GM18858 (cell line): ENCODE results near the gene CSTF1.

Source experiments
- ATAC-seq: cut with Tn5 transposase; IDR thresholded peaks from one replicate; pipeline ENCODE4 v1.9.1; 2021; ENCODE audit not compliant: unreplicated experiment

The CSTF1 gene

DNA sequence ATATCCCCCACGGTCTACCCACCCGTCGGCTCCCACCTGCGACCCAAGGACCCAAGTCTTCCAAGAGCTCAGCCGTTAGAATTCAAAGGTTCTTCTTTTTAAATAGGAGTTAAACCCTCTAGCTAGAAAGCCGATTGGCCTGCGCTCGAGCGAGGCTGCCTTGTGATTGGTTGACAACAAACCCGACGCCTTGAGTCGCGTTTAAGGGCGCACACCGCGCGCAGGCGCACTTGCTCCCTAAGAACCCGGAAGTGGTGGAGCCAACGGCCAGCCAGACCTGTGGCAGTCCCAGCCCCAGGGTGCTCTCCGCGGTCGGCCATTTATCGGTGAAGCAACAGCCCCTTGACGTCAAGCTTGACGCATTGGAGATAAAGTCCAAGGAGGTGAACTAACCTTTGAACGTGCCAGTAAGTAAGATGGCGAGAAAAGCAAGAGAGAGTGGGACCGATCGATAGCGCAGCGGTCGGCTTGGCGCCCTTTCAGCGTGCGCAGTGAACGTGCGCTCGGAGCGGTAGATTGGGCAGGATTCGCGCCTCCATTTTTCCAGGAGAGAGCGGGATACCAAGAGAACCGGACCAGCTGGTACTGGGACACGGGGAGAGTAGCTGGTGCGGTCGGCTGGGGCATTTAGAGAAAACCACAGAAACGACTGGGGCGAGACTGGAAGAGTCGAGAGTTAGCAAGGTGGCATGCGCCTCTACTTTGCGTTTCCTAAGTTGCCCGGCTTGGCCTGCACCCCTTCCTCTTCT is at the start of gene CSTF1, which contains the start of gene AURKA:
Gene CSTF1 (plus strand): TSS at position 514 of the 749 bp plus-strand sequence. CDS start 2,908 bp downstream, outside the sequence.
Gene AURKA (minus strand): TSS at position 84 of the 749 bp plus-strand sequence. CDS start 4,018 bp downstream, outside the sequence.
- peak; percentile 92 for ATAC-seq

DNA sequence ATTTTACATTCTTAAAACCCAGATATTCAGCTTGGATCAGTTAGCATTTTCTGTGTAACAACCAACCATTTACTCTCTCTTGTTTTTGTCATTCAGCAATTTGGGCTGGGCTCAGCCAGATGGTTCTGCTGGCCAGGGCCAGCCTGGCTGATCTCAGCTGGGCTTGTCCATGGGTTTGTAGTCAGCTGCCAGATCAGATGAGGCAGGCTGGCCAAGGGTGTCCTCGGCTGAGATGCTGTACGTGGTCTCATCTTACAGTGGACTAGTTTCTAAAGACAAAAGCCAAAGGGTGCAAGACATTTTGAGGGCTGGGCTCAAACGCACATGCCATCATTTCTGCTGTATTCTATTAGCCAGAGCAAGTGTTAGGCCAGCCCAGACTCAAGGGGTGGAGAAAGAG is 49.7 kb upstream of the CSTF1 start:
- ATAC-seq = no peak

DNA sequence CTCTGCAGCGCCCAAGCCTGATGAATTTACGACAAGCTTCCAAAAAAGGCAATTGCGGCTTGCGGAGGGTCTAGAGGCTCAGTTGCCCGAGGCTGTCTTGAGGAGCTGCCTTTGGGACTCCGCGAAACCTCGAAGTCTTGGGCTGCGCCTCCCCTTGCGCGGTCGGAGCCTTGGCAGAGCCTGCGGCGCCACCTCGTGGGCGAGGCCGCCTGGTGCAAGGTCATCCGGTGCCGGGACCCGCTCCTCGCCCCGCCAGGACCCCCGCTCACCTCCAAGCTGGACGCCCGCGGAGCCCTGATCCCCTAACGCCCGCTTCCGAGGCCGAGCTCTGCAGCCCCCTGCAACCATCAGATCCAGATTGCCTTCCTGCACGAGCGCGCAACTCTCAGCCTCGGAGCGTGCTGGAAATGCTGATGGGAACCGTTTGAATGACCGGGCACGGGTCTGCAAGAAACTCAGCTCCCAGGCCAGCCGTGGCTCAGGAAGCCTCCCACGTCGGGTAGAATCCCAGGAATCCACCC is 48.5 kb upstream of the CSTF1 start:
- no peak for ATAC-seq

DNA sequence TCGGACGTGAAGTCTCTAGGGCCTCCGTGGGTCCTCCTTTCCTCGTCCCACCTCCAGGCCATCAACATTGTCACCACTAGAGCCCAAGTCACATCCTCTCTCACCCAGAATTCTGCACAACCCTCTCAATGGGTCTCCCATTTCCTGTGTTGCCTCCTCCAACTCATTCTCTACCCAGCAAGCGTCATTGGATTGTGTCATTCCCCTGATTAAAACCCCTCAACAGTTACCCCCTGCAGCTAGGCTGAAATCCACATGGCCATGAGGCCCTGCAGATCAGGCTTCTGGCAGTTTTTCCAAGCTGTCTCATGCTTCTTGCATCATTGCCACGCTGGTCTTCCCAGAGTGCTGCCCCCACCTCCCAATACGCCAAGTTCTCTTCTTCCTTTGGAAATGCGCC is 46.5 kb upstream of the CSTF1 start:
- no peak for ATAC-seq

DNA sequence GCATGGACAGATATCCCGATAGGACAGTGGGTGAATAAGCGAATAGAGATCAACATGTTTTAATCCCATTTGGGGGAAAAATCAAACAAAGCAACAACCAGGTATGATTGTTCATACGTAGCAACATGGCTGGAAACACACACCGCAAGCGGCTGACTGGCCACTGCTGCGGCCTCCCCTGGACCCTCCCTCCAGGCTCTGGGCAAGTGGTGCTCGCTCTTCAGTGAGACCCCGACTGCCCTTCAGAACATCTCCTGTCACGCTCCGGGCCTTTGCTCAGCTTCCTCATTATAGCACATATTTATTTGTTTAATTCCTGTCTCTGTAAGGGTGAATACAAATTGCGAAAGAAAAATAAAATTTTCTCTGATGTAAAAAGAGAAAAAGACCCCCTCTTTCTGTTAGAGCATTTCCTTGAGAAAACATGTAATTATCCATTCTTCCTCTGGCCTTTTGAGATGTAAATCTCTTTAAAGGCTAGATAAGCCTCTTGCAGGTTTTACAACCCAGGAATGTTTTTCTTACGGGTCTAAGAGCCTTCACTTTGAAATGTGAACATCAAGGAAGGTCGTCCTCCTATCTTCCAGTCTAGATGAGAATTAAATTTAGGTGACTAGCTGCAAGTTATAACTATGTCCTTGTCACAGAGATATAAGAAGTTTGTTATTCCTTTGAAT is 44.7 kb upstream of the CSTF1 start:
- no peak for ATAC-seq

DNA sequence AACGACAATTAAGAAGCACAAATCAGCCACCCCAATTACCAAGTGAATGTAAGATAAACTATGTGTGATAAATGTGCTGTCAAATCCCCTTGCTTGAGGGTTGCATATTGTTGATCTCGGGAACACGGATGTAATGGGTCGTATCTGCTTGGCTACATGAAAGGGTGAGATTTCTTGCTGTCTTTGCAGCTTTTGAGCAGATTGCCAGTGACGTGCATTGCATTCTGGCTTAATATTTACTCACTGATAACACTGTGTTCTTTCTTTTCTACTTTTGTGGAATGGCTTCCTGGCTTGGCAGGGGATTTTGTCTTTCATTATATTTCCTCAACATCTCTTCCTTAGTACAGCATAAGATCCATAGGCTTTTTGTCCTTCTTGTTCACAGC is 44.1 kb upstream of the CSTF1 start:
- ATAC-seq = no peak

DNA sequence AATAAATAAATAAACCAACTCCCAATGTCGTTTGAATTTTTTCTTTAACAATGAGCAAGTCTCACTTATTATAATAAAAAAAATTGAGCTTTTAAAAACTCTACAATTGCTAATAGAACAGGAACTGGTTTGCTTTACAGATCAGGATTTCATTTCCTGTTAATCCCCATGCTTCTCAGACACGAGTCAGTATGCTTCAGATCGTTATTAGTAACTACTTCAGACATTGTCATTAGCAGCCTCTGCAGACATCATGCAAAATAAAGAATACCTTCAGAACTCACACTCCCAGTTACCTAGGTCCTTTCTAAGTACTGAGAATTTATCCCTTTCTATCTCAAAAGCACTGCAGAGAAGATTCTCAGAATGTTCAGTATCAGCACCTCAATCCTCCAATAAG is 43.7 kb upstream of the CSTF1 start:
- ATAC-seq = no peak

DNA sequence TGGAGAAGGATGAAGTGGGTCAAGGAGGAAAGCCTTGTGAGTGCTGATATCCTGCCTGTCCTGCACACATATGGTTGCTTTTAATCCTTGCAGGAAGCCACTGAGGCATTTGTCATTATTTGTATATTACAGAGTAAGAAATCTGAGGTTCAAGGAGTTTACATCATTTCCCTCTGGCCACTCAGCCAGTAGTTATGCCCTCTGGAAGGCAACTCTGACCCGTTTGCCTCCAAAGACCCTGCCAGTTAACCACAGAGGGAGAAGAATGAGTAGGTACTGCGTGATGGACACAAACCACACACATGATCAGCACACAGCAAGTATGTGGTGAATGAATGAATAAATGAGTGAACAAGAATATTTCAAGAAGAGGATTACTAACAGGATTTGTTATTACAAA is 41.6 kb upstream of the CSTF1 start:
- ATAC-seq = no peak

DNA sequence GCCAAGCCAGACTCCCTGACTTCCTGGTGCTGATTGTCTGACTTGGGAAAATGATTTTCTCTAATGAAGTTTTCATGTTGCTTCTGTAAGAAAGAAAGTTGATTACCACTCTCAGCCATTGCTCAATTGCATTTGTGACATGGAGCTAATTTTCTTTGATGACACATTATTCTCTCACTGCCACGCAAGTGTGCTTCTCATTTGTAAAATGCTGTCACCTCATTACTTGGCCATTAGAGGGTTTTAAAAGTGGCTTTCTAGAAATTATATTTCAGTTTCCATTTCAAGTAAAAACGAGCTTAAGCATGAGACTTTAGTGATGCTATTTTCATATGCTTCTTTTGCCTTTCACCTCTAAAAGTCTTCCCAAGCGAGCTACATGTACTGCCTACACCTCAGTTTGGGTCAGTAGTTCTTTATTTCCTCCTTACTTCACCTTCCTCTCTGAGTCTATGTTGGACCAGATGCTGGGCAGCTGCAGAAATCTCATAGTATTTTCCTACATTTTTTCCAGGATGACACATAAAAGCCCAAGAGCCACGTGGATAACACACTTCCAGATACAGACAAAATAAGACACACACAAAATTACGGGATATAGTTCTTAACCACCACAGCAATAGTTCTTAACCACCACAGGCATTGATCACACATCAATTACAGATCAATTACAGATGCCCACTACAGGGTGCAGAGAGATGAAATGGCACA is 39.9 kb upstream of the CSTF1 start:
- ATAC-seq = no peak

DNA sequence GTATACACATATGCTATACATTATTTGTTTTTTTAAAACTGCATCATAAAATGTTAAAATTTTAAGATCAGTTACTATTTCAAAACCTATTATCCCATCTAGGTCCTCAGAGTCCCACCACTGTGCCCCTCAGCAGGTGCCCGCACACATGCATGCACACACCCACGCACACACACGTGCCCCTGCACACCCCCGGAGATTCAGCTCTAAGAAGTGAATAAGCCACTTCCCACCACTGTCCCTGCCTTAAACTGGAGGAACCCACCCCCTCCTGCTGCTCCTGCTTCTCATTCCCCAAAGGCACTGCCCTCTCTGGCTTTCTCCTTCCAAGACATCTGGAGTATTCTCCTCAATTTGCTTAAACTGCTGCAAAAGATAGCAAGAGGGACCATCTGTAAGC is 39.1 kb upstream of the CSTF1 start:
- no peak for ATAC-seq

DNA sequence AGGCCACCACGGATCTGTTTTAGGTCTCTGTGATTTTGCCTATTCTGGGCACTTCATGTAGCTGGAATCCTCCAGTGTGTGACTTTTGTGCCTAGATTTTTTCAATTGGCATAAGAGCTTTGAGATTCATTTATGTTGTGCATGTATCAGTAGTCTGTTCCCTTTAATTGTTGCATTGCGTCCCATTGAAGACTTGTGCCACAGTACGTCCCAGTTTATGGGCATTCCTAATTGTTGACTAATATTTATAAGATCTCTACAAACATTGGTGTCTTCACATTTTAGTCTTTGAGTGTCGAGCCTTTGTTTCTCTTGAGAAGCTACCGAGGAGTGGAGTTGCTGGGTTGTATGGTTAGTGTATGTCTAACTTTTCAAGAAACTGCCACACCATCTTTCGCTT is 34.4 kb upstream of the CSTF1 start:
- no peak for ATAC-seq

DNA sequence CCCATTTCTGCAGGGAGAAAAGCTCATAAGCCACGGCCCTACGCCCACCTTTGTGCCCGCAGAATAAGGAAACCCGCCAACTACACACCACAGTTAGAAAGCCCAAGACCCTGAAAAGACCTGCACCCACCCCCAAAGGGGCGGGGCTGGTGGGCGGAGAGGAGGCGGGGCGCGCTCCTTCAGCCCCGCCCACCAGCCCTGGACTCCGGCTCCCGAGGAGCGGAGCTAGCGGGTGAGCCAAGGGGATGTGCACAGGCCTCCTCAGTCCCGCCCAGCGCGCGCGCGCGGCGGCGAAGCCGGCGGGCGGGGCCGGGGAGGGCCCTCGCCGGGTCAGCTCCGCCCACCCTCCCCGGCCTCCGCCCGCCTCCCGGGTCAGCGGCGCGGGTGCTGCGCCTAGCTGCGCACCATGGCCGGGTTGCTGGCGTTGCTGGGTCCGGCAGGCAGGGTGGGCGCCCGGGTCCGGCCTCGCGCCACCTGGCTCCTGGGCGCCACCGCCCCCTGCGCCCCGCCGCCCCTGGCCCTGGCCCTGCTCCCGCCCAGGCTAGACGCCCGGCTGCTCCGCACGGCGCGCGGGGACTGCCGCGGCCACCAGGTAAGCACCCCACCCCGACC is 33.7 kb upstream of the CSTF1 start, which contains the start of gene FAM210B:
Gene FAM210B (plus strand): TSS at position 375 of the 612 bp plus-strand sequence. CDS start 32 bp downstream, at position 407.
- ATAC-seq = peak; percentile 97

DNA sequence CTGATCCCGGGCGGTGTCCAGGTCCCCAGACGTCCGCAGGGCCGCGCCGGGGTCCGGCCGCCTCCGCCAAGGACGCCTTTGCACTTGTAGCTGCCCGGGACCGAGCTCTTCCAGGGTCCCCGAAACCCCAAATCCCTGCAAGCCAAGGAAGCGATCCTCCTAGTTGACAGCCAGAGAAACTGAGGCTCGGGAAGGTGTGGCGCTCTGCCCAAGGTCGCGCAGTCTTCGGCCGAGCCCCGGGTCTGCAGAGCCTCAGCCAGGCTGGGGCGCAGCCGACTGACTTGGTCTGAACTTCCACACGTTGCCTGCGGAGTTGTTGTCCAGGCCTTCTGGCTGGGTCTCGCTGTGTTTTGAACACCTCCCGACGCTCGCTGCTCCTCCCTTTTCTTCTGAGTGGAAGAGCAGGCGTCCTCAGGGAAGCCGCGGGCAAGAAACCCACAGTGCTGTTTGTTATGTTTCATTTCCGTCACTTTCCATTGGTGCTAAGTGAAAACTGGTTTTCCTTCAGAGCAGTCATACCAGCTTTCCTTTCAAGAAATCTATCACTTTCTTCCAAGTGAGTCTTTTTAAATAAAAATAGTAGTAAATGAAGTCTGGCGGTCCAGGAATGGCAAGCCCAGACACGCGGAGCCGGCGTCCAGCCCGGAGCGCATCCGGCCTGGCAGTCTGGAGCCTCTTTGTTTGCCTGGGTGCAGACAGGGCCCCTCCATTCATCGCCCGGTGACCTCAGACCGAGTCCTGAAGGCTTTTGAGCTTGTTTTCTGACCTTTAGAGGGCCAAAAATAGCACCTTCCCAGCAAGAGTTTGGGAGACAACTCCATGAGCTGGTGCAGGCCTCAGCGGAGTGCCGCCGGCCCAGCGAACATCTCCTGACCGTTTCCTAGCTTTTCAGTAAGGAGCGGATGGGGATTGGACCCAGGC is 33.0 kb upstream of the CSTF1 start:
- ATAC-seq = no peak

DNA sequence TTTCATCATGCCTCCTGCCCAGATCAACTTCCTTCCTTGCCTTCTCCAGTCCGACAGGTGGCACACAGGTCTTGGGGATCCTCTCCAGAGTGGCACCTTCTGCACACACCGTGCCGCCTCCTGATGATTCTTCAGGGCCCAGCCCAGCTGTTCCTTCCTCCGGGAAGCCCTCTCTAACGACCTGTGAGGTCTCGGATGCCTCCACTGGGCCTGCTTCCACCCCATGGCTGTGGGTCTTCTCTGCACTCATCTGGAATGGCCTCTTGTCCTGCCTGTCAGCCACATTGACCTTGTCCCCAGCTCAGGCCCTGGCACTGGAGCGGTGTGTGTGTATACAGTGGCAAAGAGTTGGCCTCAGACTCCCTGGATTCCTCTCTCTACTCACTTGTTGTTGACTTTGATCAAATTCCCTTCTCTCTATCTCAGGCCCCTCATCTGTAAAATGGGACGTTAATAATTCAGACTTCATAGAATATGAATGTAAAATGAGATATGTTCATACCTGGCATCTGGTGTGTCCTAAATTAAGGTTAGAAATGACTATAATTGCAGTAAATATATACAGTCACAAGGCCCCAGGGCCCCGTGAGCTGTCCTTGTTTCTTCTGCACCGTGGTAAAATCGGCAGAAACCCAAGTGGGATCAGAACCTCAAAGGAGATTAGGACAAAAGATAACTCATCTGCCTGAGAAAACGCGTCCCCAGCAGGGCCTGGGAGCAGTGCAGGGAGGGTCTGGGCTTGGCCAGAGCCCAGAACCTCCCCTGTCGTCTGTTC is 32.1 kb upstream of the CSTF1 start:
- ATAC-seq = no peak

DNA sequence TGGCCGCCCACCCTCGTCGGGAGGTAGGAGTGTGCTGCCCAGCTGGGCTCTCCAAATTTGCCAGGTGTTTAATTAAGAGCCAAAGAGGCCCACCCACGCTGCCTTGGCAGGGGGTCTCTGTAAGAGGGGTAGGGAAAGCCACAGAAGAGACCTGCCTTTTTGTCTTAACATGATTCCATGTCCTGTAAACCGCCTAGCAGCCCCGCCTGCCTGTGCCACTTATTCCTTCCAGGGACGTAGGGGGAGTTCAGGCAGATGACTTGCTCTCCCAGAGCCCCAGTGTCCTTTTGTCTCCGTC is 31.6 kb upstream of the CSTF1 start:
- ATAC-seq = no peak

DNA sequence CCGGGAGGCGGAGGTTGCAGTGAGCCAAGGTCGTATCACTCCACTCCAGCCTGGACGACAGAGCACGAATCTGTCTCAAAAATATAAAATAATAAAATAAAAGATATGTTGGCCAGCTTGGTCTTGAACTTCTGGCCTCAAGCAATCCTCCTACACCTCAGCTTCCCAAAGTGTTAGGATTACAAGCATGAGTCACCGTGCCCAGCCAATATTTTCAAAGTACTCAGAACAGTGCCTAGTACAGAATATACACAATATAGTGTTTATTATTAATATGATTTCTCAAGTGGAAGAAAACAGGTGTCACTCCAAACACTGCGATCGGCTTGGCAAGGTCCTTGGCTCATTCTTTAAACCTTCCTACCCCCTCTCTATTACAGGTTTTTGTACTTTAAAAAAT is 30.5 kb upstream of the CSTF1 start:
- no peak for ATAC-seq

DNA sequence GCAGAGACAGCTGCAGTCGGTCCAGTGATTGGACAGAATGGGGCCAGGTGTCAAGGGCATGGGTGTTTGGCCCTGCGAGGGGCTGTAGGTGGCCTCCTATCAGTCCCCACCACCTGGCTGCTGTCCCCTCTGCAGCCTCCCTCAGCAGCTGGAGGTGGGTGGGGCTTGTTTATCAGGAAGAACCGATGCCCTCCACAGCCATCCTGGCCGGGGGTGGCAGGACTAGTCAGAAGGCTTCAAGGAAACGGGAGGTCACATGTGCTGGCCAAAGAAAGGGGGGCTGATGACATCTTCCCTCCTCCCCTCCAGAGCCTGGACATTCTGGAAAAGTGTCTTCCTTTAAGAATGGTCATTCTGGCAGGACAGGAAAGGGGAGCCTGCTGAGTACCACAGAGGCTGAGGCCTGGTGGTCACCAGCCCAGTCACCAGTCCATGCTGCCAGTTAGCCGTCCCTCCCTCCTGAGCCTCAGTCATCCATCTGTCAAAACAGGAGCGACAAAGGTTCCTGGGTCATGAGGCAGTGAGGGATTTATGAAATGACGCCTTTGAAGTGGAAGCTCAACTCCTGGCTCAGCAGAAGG is 29.5 kb upstream of the CSTF1 start:
- no peak for ATAC-seq

DNA sequence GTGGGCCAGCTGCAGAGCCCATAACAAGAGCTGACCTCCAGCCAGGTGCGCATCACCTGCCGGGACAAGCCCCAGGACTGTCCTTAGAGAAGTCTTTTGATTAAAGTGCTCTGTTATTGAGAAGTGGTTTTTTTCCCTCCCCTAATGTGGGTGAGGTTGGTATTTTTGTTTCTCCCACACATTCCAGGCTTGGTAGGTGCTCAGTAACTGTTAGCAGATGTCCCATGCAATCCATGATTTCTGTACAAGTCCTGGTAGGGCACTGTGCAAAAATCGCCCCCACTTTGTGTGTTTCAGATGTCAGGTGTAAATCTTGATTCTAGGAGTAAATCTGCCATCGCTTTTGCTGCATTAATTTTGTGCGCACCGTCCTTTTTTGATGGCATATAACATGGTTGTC is 29.0 kb upstream of the CSTF1 start:
- ATAC-seq = no peak
